ENCODE data around the gene AUNIP.

Gene AUNIP

DNA sequence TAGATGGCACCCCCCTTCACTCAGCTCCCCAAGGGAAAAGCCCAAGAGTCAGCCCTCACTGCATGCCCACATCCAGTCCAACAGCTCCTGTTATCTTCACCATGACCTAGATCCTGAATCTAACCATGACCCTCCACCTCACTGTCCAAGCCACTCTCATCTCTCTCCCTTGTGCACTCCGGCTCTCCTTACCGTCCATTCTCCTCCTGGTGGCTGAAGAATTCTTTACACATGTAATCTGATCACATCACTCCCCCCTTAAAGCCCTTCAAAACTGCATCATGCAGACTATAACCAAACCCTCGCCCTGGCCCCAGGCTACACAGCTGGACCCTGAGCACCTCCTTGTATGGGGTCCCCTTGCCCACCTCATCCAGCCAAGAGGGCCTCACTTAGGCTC lies 30.2 kb upstream of the AUNIP start:
- no peak for DNase-seq (ENCODE audit: low read depth in 1 of 2, low spot score in 1 of 2)

DNA sequence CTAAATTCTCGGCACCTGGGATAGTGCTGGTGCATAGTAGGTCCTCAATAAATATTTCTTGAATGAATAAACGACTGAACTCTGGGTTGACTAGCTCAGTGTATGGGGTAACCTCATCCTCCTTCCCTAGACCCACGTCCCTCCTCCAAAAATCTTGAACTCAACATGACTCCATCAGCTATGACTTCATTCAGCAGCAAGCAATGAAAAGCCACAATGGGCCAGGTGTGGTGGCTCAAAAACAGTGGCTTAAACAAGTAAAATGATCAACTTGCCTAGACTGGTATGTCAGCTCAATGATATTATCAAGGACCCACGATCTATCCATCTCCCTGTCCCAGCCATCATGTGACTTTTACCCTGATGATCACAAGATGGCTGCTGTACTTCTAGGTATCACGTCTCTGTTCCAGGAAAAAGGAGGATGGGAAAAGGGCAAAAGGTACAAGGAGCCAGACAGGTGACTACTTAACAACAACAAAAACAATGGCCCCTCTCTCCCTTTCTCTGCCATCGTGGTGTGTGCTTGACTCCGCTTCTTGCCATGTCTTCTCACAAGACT lies 29.2 kb upstream of the AUNIP start:
- DNase-seq (ENCODE audit: low read depth in 1 of 2, low spot score in 1 of 2) = no peak

GRCh38 chr1:25885602-25886001 lies 26.3 kb upstream of the AUNIP start:
- DNase-seq (ENCODE audit: low read depth in 1 of 2, low spot score in 1 of 2) = no peak

GRCh38 chr1:25881266-25881665 lies 22.0 kb upstream of the AUNIP start:
- DNase-seq (ENCODE audit: low read depth in 1 of 2, low spot score in 1 of 2) = no peak

- no peak for DNase-seq (ENCODE audit: low read depth in 1 of 2, low spot score in 1 of 2)
Observed at GRCh38 chr1:25880518-25880917, 21.3 kb upstream of the AUNIP start.

- no peak for DNase-seq (ENCODE audit: low read depth in 1 of 2, low spot score in 1 of 2)
Observed at GRCh38 chr1:25879675-25880074, 20.4 kb upstream of the AUNIP start.

GRCh38 chr1:25878690-25879089 lies 19.4 kb upstream of the AUNIP start:
- no peak for DNase-seq (ENCODE audit: low read depth in 1 of 2, low spot score in 1 of 2)

DNA sequence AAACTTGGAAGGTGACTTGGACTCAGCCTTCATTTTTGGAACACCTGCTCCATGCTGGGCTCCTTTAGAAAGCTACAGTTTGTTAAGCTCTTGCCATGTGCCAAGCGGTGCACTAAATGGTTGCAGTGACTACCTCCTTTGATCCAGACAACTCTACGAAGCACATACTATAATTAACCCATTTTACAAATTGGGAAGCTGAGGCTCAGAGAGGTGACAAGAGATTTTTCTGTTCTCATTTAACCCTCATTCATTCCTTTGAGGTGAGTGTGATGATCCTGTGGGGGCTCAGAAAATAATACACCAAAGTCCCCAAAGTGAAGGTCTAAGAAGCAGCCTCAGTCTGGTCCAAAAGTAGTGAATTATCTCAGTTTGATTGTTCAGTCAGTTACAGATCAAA lies 17.9 kb upstream of the AUNIP start:
- no peak for DNase-seq (ENCODE audit: low read depth in 1 of 2, low spot score in 1 of 2)

DNA sequence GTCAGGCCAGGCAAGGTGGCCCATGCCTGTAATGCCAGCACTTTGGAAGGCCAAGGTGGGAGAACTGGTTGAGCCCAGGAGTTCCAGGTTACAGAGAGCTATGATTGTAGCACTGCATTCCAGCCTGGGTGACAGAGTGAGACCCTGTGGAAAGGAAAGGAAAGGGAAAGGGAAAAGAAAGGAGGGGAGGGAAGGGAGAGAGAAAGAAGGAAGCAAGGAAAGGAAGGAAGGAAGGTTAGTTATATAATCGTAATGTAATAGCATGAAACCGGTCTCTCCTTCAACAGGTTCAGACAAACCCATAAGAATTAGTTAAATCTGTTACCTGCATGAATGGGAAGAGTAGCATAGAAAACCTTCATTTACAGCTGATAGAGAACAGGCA lies 17.4 kb upstream of the AUNIP start:
- no peak for DNase-seq (ENCODE audit: low read depth in 1 of 2, low spot score in 1 of 2)

DNA sequence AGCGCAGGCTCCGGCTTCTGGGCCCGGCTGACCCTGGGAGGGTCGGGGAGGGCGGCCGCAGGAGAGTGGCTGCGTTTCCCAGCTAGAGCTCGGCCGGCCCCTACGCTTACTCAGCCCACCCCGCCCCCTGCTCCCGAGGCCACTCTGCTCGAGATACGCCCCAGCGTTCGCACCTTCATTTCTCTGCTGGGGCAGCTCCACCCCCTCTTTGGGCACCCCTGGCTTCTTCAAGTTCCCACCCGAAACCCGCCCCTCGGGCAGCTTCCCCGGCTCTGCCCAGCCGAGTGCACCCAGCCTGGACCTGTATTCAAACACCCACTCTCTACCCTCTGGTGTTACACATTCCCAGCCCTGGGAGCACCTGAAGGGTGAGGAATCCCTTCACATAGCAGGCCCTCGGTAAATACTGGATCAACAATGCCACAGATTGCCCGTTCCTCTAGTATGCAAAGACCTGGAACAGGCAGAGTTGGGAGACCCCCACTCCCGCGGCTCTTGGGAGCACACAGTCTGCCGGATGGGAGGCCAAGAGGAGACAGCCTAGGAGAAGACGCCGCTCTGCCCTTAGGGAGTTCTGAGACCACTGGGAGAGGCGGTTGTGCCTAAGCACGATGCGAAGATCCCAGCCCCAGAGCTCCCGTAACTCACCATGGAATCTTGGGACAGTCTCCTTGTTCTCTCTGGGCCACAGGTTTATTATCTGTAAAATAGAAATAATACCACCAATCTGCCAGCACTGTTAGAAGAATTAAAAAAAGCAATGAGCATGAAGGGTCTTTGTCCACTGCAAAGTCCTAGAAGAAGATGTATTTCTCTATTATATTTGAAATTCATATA lies 16.8 kb upstream of the AUNIP start:
- DNase-seq (ENCODE audit: low read depth in 1 of 2, low spot score in 1 of 2) = peak in 1 of 2 donors; percentile 9

DNA sequence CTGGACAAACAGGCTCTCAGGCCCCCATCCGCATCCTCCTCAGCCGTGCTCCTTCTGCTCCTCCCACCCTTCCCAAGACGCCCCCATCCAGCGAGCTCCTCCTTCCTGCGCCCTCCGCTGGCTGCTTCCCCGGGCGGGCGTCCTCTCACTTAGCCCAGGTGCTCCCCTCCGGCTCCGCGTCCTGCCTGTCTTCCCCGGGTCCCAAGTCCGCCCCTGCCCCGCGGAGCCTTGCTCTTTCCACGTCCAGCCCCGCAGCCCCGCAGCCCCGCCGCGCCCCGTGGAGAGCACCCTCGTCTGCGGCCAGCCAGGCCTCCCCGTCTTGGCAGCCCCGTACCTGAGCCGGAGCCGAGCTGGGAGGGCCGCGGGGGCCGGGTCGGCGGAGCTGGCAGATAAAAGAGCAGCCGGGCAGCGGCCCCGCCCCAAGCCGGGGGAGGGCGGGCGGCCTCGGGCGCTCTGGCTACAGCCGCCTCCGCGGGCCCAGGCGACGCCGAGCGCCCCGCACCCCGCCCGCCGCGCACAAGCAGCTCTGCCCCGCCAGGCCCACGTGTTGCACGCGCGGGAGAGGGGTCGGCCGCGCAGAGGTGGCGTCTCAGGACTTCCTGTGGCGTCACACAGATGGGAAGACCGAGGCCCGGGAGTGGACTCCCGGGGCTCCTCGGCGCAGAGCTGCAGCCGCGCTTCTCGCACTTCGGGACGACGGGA lies 16.0 kb upstream of the AUNIP start, which contains the start of gene PAQR7:
Gene PAQR7 (minus strand): TSS at position 555 of the 702 bp plus-strand sequence. CDS start 11,869 bp downstream, outside the sequence.
- DNase-seq (ENCODE audit: low read depth in 1 of 2, low spot score in 1 of 2) = peak; percentile 24 to 53

- DNase-seq (ENCODE audit: low read depth in 1 of 2, low spot score in 1 of 2) = no peak
Observed at GRCh38 chr1:25874635-25875153, 15.4 kb upstream of the AUNIP start.

DNA sequence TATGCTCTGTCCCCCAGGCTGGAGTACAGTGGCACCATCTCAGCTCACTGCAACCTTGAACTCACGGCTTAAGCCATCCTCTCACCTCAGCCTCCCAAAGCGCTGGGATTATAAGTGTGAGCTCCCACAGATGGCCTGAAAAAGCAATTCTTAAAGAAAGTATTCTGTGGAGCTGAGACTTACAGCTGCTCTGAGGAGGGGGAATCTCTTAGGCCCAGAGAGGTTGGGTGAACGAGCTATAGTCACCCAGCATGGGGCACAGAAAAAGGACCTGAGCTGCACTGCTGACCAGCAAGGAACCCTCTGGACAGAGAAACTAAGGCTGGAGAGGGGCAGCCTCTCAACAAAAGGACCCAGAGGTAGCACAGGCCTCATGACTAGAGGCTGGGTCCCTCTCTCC lies 15.0 kb upstream of the AUNIP start:
- no peak for DNase-seq (ENCODE audit: low read depth in 1 of 2, low spot score in 1 of 2)

GRCh38 chr1:25873120-25873519 lies 13.9 kb upstream of the AUNIP start:
- no peak for DNase-seq (ENCODE audit: low read depth in 1 of 2, low spot score in 1 of 2)

DNA sequence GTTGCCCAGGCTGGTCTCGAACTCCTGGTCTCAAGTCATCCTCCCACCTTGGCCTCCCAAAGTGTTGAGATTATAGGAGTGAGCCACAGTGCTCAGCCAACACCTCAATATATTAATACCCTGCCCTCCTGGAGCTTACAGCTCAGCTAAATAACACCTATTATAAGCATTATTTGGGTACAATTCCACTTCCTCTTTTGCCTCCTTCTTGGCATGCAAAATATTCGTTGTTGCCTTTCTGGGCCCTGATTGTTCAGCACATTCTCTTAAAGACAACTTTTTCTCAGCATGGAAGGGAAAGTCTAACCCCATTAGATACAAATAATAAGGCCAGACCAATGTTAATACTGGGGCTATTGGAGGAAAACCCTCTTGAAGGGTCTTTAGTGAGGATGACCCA lies 13.5 kb upstream of the AUNIP start:
- no peak for DNase-seq (ENCODE audit: low read depth in 1 of 2, low spot score in 1 of 2)

GRCh38 chr1:25871704-25872494 lies 12.6 kb upstream of the AUNIP start:
- no peak for DNase-seq (ENCODE audit: low read depth in 1 of 2, low spot score in 1 of 2)

GRCh38 chr1:25871086-25871703 lies 11.9 kb upstream of the AUNIP start:
- DNase-seq (ENCODE audit: low read depth in 1 of 2, low spot score in 1 of 2) = no peak

GRCh38 chr1:25870614-25871013 lies 11.4 kb upstream of the AUNIP start:
- no peak for DNase-seq (ENCODE audit: low read depth in 1 of 2, low spot score in 1 of 2)

DNA sequence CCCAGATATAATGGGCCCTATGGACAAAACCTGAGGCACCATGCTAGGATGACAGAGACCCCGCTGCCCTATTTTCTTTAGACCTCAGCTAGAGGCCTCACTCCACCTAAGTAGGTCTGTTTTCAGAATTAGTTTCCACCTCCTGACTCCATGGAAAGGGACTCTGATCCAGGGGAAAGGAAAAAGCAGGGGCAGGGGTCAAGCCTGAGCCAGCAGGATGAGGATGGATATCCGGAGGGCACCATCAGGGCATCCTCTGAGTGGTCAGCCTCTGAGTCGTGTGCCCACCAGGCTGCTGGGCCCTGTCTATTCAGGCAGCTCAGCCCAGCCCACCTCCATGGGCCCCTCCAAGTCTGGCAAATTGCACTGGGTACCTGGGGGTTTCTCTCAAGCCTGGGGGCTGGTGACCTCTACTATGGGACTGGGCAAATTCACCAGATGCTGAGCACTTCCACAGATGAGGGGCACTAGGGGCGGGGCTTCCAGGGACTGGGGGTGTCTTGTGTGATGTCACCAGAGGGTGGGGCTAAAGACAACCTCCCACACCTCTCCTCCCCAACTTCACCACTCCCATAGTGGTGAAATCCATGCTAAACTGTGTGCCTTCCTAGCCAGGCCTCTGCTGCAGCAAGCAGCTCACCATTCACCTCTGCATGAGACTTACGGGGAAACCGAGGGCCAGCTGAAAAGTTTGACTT lies 10.8 kb upstream of the AUNIP start:
- DNase-seq (ENCODE audit: low read depth in 1 of 2, low spot score in 1 of 2) = no peak

All from stimulated activated CD4-positive, alpha-beta T cell treated with anti-CD3 and anti-CD28 coated beads, Interleukin-15, amount 100 ng/mL, for 1 hour (primary cell).